H1 (cell line): ENCODE data around the gene RER1. TPM values are rescaled to one million over a fixed set of nuclear protein-coding genes. Genes with fewer than 3 reads are reported as not detected.
A peak's percentile ranks its signal among the peaks of the same experiment; 100 is the strongest.

Source experiments
- ASH2L ChIP-seq: fragments of 200-600, 300-600 bp; sonication (generic); IDR thresholded peaks from one replicate; pipeline ENCODE4 v1.7.1; 2017; ENCODE audit warnings: low read length
- BCL11A ChIP-seq, 2 experiments: IDR thresholded peaks; one replicate each; pipeline ENCODE4 v1.6.1; 2011; ENCODE audit warnings: low read depth in 2 of 2, low read length in 2 of 2, mild to moderate bottlenecking in 2 of 2
- CBX5 ChIP-seq: fragments of 300-800, 300-1000 bp; sonication (generic); IDR thresholded peaks from 2 replicates; pipeline ENCODE4 v1.7.1; 2016; ENCODE audit warnings: antibody characterized with exemption, low read length, low read depth
- CREB1 ChIP-seq: IDR thresholded peaks from 2 replicates; pipeline ENCODE4 v1.6.1; 2012; ENCODE audit warnings: inconsistent platforms
- CTCF ChIP-seq, 3 experiments: IDR thresholded peaks; 1 replicate in 2 of 3; 2 replicates in 1 of 3; pipeline versions ENCODE4 v1.5.1 to v1.6.1; 2011; ENCODE audit warnings: low read length in 3 of 3, mild to moderate bottlenecking in 3 of 3, inconsistent platforms in 2 of 3, low read depth in 1 of 3, moderate library complexity in 1 of 3; ENCODE audit not compliant: insufficient read depth in 1 of 3; ENCODE audit errors: control extremely low read depth in 1 of 3
- EGR1 ChIP-seq: IDR thresholded peaks from 2 replicates; pipeline ENCODE4 v1.6.1; 2011; ENCODE audit warnings: low read depth, low read length, borderline replicate concordance
- EZH2 ChIP-seq: fragments of 200-600 bp; sonication (generic); IDR thresholded peaks from 2 replicates; pipeline ENCODE4 v1.7.1; 2012; ENCODE audit warnings: low read depth, mild to moderate bottlenecking, moderate library complexity, low read length, inconsistent platforms; ENCODE audit not compliant: severe bottlenecking
- GABPA ChIP-seq: IDR thresholded peaks from 2 replicates; pipeline ENCODE4 v1.6.1; 2011; ENCODE audit warnings: mild to moderate bottlenecking, low read length, moderate library complexity, borderline replicate concordance; ENCODE audit not compliant: insufficient read depth
- GTF2F1 ChIP-seq: IDR thresholded peaks from 2 replicates; pipeline ENCODE4 v1.6.1; 2012; ENCODE audit warnings: low read depth, low read length, improper control_type of control experiment, borderline replicate concordance
- HDAC2 ChIP-seq, 2 experiments: fragments of 300-600 bp in 1 of 2; sonication (generic) in 1 of 2; IDR thresholded peaks; 2 replicates each; pipeline ENCODE4 v1.6.1; 2011 to 2012; ENCODE audit warnings: low read depth in 2 of 2, low read length in 2 of 2, mild to moderate bottlenecking in 2 of 2, moderate library complexity in 2 of 2, borderline replicate concordance in 1 of 2, inconsistent platforms in 1 of 2
- KDM4A ChIP-seq: IDR thresholded peaks from one replicate; pipeline ENCODE4 v1.7.1; 2012; ENCODE audit warnings: low read depth, mild to moderate bottlenecking, moderate library complexity, low read length, inconsistent platforms; ENCODE audit not compliant: severe bottlenecking
- NANOG ChIP-seq: IDR thresholded peaks from 2 replicates; pipeline ENCODE4 v1.6.1; 2011; ENCODE audit warnings: low read length, low read depth, mild to moderate bottlenecking, inconsistent platforms; ENCODE audit not compliant: insufficient read depth, poor library complexity, severe bottlenecking
- PHF8 ChIP-seq: fragments of 200-600 bp; sonication (generic); conservative IDR thresholded peaks from 2 replicates; pipeline ENCODE4 v1.7.1; 2012; ENCODE audit warnings: low read depth, mild to moderate bottlenecking, inconsistent platforms, low read length, moderate library complexity
- POLR2AphosphoS5 ChIP-seq: IDR thresholded peaks from 2 replicates; pipeline ENCODE4 v1.6.1; 2011; ENCODE audit warnings: low read depth, low read length
- POU5F1 ChIP-seq: IDR thresholded peaks from 2 replicates; pipeline ENCODE4 v1.6.1; 2011; ENCODE audit warnings: low read depth, mild to moderate bottlenecking, low read length, moderate library complexity
- RNF2 ChIP-seq: fragments of 200-900, 300-1000 bp; sonication (generic); IDR thresholded peaks from 2 replicates; pipeline ENCODE4 v1.7.1; 2016; ENCODE audit warnings: borderline replicate concordance, low read depth, mild to moderate bottlenecking, antibody characterized with exemption, low read length; ENCODE audit not compliant: poor library complexity, severe bottlenecking; ENCODE audit errors: missing control alignments
- SIN3A ChIP-seq, 2 experiments: IDR thresholded peaks in 1 of 2; conservative IDR thresholded peaks in 1 of 2; 2 replicates each; pipeline ENCODE4 v1.6.1; 2011 to 2012; ENCODE audit warnings: low read length in 2 of 2, improper control_type of control experiment in 1 of 2, low read depth in 1 of 2, mild to moderate bottlenecking in 1 of 2
- SP1 ChIP-seq: IDR thresholded peaks from 2 replicates; pipeline ENCODE4 v1.6.1; 2011; ENCODE audit warnings: low read depth, low read length
- TBP ChIP-seq: IDR thresholded peaks from 2 replicates; pipeline ENCODE4 v1.6.1; 2011; ENCODE audit warnings: low read depth, low read length, improper control_type of control experiment
- YY1 ChIP-seq: IDR thresholded peaks from 2 replicates; pipeline ENCODE4 v1.6.1; 2011; ENCODE audit warnings: low read depth, mild to moderate bottlenecking, low read length
- ZNF274 ChIP-seq: IDR thresholded peaks from 2 replicates; pipeline ENCODE4 v1.7.0; 2012; ENCODE audit warnings: low read length, borderline replicate concordance; ENCODE audit errors: extremely low read depth
- polyA plus RNA-seq, 7 experiments: library from polyadenylated mRNA; depleted of rRNA in 3 of 7; stranded (reverse) in 5 of 7; unstranded in 2 of 7; fragments of >200 nt in 5 of 7; fragments of 200-250 nt in 2 of 7; gene quantifications; 1 replicate in 5 of 7; 2 replicates in 1 of 7; 4 replicates in 1 of 7; pipeline versions ENCODE4 v1.2.1 to v1.2.3, GENCODE V29; 2011 to 2013; ENCODE audit warnings: missing spikeins in 2 of 7, mixed read lengths in 2 of 7
- total RNA-seq: library from RNA; stranded (reverse); fragmentation: NEBNext Ultra II Directional; extraction: Animal tissue kit (Norgen Biotek cat#: 25700); gene quantifications from 2 replicates; pipeline ENCODE4 v1.2.1, GENCODE V29; 2021
- TF ChIP-seq, protein P1 (sequence below): IDR thresholded peaks from 2 replicates; pipeline ENCODE4 v1.6.1; 2011; ENCODE audit warnings: low read depth, mild to moderate bottlenecking, low read length; ENCODE audit not compliant: insufficient read depth

The RER1 gene
- total and polyA plus RNA-seq, 2 of the 8 experiments (the other 6 are each of a cell fraction or from before 2014, with no cell fraction given), result 102 to 134 TPM

DNA sequence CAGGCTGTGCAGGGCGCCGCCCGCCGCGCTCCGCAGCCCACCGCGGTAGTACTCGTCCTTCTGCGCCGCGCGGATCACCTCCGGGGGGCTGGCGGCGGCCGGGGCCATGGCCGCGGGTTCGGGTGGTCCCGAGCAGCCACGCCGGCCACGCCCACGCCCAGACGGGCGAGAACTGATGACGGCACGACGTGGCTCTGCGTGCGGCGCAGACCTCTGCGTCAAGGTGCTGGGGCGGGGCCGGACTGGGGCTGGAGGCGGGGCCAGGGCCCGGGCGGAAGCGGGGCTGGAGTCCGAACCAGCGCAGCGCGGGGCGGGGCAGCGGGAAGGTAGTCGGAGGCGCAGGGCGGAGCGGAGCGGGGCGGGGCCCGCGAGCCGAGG is 20.7 kb downstream of the RER1 start, which contains the start of gene PEX10 (continued):
- TF ChIP-seq RNF2, result no peak
- peak; percentile 88 for TF ChIP-seq PHF8
- TF ChIP-seq ZNF274, result no peak
- peak; percentile 63; the same call in 1 of the 2 replicates for TF ChIP-seq YY1
- peak; percentile 99 for TF ChIP-seq KDM4A
- no peak for TF ChIP-seq EZH2
- TF ChIP-seq, protein P1, sequence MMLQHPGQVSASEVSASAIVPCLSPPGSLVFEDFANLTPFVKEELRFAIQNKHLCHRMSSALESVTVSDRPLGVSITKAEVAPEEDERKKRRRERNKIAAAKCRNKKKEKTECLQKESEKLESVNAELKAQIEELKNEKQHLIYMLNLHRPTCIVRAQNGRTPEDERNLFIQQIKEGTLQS, result peak; percentile 82; the same call in 1 of the 2 replicates
- TF ChIP-seq POLR2AphosphoS5, result peak; percentile 80
- TF ChIP-seq SIN3A (conservative IDR thresholded peaks at IDR 0.05 in 1 of 2, IDR thresholded peaks at IDR 0.05 in 1 of 2; ENCODE audit: low read depth in 1 of 2, low read length in 2 of 2), result peak in 1 of 2 experiments; percentile 91; a peak in 1 of 4 replicates
- no peak for TF ChIP-seq NANOG
- no peak for TF ChIP-seq POU5F1
- TF ChIP-seq GTF2F1, result no peak
- TF ChIP-seq CTCF (IDR thresholded peaks at IDR 0.05; ENCODE audit: control extremely low read depth in 1 of 3, insufficient read depth in 1 of 3, low read depth in 1 of 3, low read length in 3 of 3), result no peak
- TF ChIP-seq ASH2L, result peak; percentile 76
- TF ChIP-seq BCL11A (IDR thresholded peaks at IDR 0.05; ENCODE audit: low read depth in 2 of 2, low read length in 2 of 2), result no peak
- peak; percentile 73; the same call in 1 of the 2 replicates for TF ChIP-seq SP1
- TF ChIP-seq EGR1, result peak; percentile 82
- peak; percentile 100 for TF ChIP-seq CREB1
- TF ChIP-seq HDAC2 (IDR thresholded peaks at IDR 0.05; ENCODE audit: borderline replicate concordance in 1 of 2, low read depth in 2 of 2, low read length in 2 of 2), result no peak
- peak; percentile 45; the same call in 1 of the 2 replicates for TF ChIP-seq TBP
- TF ChIP-seq CBX5, result no peak
- TF ChIP-seq GABPA, result no peak
